GM12875 (cell line): ENCODE results near the gene SOX13.
"Not testable (repeated sequence)": the region's sequence is repeated elsewhere in the genome, so short reads cannot be mapped to it uniquely, and the experiment has no call there.

Source experiments
- H3K4me3 ChIP-seq: one replicate; pipeline ENCODE4 v1.5.1; 2011; ENCODE audit warnings: low read depth, low read length, control low read depth
- TF ChIP-seq, protein P1 (sequence below): IDR thresholded peaks from 2 replicates; pipeline ENCODE4 v1.5.1; 2011; ENCODE audit warnings: low read depth, mild to moderate bottlenecking, control low read depth, inconsistent platforms, low read length, moderate library complexity, borderline replicate concordance; ENCODE audit not compliant: insufficient read depth

The SOX13 gene

DNA sequence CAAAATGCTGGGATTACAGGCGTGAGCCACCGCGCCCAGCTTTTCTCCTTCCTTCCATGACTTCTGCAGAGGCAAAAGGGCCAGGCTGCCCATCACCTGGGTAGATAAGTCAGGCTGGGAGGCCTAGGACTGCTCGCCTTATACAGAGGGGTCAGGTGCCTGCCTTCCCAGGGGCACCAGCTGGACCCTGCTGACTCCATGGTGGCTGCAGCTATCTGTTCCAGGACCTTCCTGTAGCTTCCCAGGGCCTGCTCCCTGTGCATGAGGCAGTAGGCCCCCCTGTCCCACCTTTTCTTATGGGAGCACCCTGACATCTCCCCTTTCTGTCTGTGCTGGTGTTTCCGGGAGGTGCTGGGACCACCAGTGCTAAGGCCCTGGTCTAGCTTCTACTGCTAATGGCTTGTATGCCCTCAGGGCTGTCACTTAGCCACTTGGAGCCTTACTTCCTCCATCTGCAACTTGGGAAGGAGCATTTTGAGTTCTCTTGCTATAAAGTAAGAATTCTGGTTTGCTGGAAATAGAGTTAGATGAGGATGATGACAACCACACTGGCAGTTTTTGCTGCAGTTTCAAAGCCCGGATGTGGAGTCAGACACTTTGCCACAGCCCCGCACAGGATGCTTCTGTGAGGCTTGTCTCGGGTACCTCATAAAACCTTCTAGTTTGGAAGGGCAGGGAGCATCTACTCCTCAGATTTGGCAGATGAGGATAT, 14.4 kb downstream of the SOX13 start:
- no peak overlapping the region for H3K4me3 ChIP-seq
- TF ChIP-seq, protein P1, sequence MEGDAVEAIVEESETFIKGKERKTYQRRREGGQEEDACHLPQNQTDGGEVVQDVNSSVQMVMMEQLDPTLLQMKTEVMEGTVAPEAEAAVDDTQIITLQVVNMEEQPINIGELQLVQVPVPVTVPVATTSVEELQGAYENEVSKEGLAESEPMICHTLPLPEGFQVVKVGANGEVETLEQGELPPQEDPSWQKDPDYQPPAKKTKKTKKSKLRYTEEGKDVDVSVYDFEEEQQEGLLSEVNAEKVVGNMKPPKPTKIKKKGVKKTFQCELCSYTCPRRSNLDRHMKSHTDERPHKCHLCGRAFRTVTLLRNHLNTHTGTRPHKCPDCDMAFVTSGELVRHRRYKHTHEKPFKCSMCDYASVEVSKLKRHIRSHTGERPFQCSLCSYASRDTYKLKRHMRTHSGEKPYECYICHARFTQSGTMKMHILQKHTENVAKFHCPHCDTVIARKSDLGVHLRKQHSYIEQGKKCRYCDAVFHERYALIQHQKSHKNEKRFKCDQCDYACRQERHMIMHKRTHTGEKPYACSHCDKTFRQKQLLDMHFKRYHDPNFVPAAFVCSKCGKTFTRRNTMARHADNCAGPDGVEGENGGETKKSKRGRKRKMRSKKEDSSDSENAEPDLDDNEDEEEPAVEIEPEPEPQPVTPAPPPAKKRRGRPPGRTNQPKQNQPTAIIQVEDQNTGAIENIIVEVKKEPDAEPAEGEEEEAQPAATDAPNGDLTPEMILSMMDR: no peak

DNA sequence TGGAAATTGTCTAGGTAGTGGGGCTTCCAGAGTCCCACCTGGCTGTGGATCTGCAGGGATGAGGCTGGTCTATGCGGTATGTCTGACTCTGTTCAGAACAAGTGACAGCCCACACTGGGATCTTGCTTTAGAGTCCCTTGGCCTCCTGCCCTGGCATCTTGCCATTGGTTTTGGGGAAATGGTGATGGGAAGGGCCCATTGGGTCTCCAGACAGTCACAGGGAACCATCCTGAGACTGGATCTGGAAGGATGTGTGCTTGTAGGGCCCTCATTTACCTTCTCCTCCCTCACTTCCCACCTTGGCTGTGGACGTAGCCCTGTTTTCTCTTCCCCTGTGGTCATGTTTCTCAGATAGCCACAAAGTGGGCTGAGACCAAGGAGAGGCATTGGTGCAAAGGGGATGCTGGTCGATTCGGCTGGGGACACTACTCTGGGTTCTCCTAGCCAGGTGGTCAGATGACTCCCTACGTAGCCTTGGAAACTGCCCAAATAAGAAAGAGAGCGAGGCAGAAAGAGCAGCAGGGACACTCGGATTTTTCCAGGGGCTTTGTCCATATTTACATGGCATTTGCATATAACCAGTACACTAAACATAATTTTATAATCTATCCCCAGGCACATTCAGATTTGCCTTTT, 15.1 kb downstream of the SOX13 start:
- TF ChIP-seq, protein P1: no peak
- no peak overlapping the region for H3K4me3 ChIP-seq

DNA sequence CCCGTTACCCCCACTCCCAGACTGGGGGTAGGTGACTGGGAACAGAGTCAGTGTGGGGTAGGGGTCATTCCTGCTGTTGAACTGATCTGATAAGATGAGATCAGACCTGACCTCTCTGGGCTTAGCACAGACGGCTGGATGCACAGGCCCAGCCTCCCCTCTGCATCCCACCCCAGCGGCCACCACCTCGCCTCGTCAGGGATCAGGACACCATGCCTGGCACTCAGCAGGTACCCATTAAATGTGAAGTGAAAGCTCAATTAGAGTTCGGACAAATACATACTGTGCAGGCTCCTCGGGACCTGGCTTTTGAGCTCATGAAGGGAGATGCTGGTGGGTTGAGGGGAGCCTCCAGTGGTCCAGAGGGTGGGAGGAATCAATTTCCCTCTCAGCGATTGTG, 15.7 kb downstream of the SOX13 start:
- TF ChIP-seq, protein P1: no peak
- no peak overlapping the region for H3K4me3 ChIP-seq

DNA sequence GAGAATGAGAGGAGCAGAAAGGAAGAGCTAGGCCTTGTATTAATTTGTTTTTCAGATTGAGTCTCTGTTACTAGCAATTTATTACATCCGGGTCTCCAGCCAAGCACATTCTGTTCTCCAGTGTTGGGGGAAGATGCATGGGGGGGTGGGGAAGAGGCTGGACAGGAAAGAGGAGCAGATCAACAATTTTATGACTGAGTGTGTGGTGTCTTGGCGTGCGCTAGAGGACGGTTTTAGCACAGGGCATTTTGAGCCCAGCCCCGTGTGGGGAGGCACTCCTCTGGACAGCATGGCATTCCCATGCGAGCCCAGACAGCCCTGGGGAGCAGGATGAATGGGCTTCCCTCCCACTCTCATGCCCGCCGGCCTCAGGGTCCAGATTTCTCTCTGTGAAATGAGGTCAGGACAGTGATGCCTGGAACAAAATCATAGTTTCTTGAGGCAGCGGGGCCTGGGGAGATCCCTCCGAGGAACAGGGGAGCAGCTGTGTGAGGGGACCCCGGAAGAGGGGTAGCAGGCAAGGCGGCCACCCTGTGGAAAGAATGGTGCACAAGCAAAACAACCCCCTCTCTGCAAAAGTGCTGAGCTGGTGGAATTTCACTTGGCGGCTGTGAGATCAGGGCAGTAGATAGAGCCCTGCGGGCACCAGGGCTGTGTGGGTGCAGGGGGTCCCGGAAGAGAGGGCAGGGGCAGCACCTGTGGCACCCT, 16.3 kb downstream of the SOX13 start:
- H3K4me3 ChIP-seq: no peak overlapping the region
- TF ChIP-seq, protein P1: no peak

DNA sequence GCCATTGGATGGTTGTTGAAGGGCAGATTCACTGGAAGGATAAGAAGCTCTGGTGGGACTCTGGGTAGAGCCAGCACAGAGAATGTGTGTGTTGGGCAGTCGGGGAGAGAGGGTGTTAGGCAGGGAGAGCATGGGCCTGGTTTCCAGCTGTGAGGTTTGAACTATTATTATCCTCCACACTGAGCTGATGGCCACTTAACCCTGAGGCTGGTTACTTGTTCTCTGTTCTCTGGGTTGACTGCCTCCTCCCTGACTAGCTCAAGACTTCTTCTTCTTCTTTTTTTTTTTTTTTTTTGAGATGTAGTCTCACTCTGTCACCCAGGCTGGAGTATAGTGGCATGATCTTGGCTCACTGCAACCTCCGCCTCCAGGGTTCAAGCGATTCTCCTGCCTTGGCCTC, 17.2 kb downstream of the SOX13 start:
- H3K4me3 ChIP-seq: not testable (repeated sequence)

DNA sequence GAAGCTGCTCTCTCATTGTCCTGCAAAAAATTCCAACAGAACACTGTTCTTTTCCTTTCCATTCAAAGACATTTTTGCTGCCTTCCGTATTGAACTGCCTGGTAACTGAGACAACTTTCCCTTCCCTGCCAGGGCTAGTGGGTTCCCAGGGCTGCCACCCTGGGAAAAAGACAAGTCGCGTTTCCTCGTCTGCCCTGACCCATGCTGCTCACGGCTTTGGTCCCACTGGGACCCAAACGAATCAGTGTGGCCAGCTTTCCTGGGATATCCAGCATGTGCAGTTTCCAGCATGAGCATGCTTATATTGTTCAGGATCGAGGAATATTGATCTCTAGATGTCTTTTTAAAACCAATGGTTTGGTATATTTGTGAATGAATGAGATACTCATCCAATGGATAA, 18.2 kb downstream of the SOX13 start:
- no peak overlapping the region for H3K4me3 ChIP-seq

DNA sequence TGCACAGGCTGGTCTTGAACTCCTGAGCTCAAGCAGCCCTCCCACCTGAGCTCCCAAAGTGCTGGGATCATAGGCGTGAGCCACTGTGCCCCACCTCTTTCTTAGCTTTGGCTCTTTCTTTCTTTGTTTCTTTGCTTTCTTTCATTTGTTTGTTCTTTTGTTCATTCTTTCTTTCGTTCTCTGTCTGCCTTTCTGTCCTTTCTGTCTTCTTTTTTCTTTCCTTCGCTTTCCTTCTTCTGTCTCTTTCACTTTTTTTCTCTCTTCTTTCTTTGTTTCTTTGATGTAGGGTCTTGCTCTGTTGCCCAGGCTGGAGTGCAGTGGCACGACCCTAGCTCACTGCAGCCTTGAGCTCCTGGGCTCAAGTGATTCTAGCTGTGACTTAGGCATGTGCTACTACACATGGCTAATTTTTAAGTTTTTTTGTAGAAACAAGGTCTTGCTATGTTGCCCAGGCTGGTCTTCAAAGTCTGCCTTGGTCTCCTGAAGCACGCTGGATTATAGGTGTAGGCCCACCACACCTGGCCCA, 18.9 kb downstream of the SOX13 start:
- TF ChIP-seq, protein P1: no peak

More for the DNA sequence above, 18.2 kb downstream of the SOX13 start:
- TF ChIP-seq, protein P1: no peak

More for the DNA sequence above, 18.9 kb downstream of the SOX13 start:
- no peak overlapping the region for H3K4me3 ChIP-seq
